Effector memory CD4-positive, alpha-beta T cell (primary cell): ENCODE data around the gene PIGP.

Experiments used
- DNase-seq, 3 donors: peaks; one replicate each; pipeline ENCODE4 v3.0.0-alpha.2; 2020
- H3K27ac ChIP-seq: 2 replicates; pipeline ENCODE4 v1.7.0; 2013; ENCODE audit warnings: mild to moderate bottlenecking, low read length, moderate library complexity; ENCODE audit not compliant: insufficient read depth, poor library complexity, severe bottlenecking
- H3K27me3 ChIP-seq: replicated peaks from 2 replicates; pipeline ENCODE4 v1.7.0; 2013; ENCODE audit warnings: mild to moderate bottlenecking, low read length; ENCODE audit not compliant: insufficient read depth, control insufficient read depth, poor library complexity, severe bottlenecking
- H3K36me3 ChIP-seq: 2 replicates; pipeline ENCODE4 v1.7.0; 2013; ENCODE audit warnings: mild to moderate bottlenecking, low read length, moderate library complexity; ENCODE audit not compliant: control insufficient read depth, insufficient read depth
- H3K4me1 ChIP-seq: 2 replicates; pipeline ENCODE4 v1.7.0; 2013; ENCODE audit warnings: low read length, mild to moderate bottlenecking; ENCODE audit not compliant: control insufficient read depth, insufficient read depth, poor library complexity, severe bottlenecking
- H3K4me3 ChIP-seq: 2 replicates; pipeline ENCODE4 v1.7.0; 2013; ENCODE audit warnings: low read length, low read depth, mild to moderate bottlenecking; ENCODE audit not compliant: insufficient read depth, poor library complexity, severe bottlenecking
- H3K9me3 ChIP-seq: 2 replicates; pipeline ENCODE4 v1.7.0; 2013; ENCODE audit warnings: mild to moderate bottlenecking, low read length, moderate library complexity; ENCODE audit not compliant: control insufficient read depth

Gene PIGP

DNA sequence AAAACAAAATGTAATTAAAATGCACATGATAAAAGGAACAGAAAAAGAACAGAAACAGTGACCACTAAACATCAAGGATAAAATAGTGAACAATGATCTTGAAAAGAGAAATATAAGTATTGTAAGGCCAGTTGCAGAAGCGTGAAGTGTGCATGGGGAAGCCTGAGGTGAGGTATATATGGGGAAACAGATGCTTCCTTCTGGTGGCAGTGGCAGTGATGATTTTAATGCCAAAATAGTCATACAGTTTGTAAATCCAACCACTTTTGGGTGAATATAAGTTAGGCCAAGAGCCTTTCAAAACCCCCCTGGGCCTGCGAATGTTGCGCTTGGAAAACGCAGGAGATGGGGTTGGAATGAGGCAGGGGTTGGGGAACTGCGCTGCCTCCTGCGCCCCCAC, 27.4 kb upstream of the PIGP start:
- DNase-seq = no peak
- Histone ChIP-seq H3K36me3 (peaks cover 32% of the 10 kb centered on the region), H3K27ac (no peak overlapping the region), H3K9me3 (no peaks in the 10 kb centered on the region), H3K27me3 (no peaks in the 10 kb centered on the region), H3K4me1 (no peaks in the 10 kb centered on the region), H3K4me3 (no peak overlapping the region)

DNA sequence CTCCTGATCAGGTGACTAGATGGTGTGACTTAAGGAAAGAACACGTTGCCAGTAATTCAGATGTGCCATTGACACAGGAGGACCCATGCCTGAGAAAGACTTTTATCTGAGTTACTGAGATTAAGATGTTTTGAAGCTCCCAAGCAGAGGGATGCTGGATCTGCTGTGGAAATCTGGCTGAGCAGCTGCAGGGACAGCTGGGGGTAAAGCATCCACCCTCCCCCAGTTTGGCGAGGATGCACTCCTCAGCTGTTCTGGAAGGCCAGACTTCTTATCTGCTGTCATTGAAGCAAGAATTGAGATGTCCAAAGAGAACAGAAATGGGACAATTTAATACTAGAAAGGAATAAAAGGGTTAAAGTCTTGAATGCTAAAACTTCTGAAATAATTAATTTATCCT, 25.9 kb upstream of the PIGP start:
- Histone ChIP-seq H3K36me3 (peaks cover 32% of the 10 kb centered on the region), H3K27ac (no peak overlapping the region), H3K4me1 (no peaks in the 10 kb centered on the region), H3K27me3 (no peaks in the 10 kb centered on the region), H3K4me3 (no peak overlapping the region), H3K9me3 (no peaks in the 10 kb centered on the region)
- DNase-seq = no peak

DNA sequence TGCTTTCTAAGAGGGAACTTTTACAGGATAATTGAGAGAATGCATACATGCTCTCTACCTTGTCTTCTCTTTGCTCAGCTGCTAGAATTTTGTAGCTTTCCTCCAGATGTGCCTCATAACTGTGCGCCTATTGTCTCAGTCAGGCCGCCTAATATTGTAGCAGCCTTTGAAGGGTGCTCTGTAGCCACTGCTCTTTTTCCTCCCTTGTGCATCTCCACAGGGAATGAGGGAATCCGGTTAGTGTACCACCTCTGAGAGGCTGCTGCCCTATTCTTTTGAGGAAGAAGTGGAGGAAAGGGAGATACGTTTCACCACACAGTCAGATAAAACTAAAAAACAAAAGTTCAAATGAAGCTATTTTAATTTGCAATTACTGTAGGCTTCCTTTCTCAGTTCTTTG, 22.9 kb upstream of the PIGP start:
- no peak overlapping the region for H3K27ac ChIP-seq
- no peak for DNase-seq
- no peaks in the 10 kb centered on the region for H3K9me3 ChIP-seq
- H3K36me3 ChIP-seq = peaks cover 32% of the 10 kb centered on the region
- H3K4me3 ChIP-seq = no peak overlapping the region
- H3K27me3 ChIP-seq = no peaks in the 10 kb centered on the region
- no peaks in the 10 kb centered on the region for H3K4me1 ChIP-seq

DNA sequence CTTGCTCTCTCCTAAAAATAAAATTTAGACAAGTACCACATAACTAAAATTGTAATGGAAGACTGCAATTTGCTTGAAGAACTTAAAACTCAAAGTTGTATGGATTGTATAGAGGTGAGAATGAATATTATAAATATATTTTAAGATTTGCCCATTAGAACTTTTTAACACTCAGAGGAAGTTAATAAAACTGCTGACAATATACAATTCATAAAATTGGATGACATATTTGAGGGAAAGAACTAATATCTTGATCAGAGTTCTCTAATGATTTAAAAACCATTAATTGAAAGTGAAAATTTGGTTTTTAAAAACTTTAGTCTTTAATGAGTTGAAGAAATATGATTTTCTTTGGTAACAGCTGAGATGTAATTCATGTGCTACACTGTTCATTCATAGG, 21.1 kb upstream of the PIGP start:
- H3K36me3 ChIP-seq = peaks cover 38% of the 10 kb centered on the region
- no peak overlapping the region for H3K27ac ChIP-seq
- H3K4me1 ChIP-seq = no peaks in the 10 kb centered on the region
- H3K27me3 ChIP-seq = no peaks in the 10 kb centered on the region
- no peaks in the 10 kb centered on the region for H3K9me3 ChIP-seq
- H3K4me3 ChIP-seq = no peak overlapping the region
- DNase-seq = no peak

DNA sequence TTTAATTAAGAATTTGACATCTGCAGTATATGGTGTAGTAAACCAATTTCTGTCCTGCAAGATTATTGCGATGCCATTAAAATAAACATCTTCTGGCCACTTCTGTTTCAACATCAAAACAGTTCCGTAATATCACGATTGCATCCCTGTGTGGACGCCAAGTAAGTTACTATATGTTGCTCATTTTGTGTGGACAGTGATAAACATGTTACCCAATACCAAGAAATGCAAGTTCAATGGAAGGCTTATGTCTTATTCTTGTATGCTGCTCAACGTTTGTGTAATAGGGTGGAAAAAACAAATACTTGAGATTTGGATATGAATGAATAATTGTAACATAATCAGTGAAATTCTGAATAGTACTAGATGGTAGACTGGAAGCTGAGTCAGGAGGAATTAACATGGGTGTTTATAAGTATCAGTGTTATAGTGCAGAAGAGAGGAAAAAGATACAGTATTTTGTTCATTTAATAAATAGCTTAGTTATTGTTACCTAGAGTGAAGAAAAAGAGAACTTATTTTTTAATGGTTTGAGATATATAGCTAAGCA, 15.4 kb upstream of the PIGP start:
- Histone ChIP-seq H3K36me3 (peaks cover 10% of the 10 kb centered on the region), H3K4me3 (no peak overlapping the region), H3K27ac (no peak overlapping the region), H3K9me3 (no peaks in the 10 kb centered on the region), H3K4me1 (no peaks in the 10 kb centered on the region), H3K27me3 (no peaks in the 10 kb centered on the region)
- DNase-seq = no peak

DNA sequence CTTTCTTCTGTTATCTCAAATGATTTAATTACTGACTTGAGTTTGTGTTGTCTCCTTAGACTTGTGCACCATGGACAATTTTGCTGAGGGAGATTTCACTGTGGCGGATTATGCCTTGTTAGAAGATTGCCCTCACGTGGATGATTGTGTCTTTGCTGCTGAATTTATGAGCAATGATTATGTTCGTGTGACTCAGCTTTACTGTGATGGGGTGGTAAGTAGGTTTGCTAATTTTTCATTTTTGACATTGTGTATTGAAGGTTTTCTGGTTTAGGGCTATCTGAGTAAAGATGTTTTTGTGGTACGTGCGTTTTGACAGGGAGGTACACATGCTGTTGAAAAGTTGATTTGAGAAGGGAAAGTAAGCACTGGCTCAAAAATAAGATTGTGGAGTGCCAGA, 14.3 kb upstream of the PIGP start:
- no peak for DNase-seq
- no peaks in the 10 kb centered on the region for H3K9me3 ChIP-seq
- no peaks in the 10 kb centered on the region for H3K4me1 ChIP-seq
- no peak overlapping the region for H3K4me3 ChIP-seq
- peaks cover 10% of the 10 kb centered on the region for H3K36me3 ChIP-seq
- no peaks in the 10 kb centered on the region for H3K27me3 ChIP-seq
- H3K27ac ChIP-seq = no peak overlapping the region

DNA sequence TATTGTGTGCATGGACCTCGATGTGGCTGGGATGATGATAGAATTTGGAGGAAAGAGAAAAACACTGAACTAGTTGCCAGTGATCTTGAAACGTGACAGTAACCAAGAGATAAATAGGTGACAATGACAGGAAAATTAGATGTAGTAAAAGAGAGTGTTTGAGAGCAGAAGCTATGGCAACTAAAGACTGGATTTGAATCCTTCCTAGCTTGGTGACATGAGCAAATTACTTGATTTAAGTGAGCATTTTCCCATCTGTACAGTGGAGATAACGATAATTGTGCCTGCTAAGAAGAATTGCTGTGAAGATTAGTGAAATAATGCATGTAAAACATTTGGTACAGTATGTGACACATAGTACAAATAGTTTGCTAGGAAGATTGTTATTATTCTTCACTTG, 12.9 kb upstream of the PIGP start:
- Histone ChIP-seq H3K4me1 (no peaks in the 10 kb centered on the region), H3K27me3 (no peaks in the 10 kb centered on the region), H3K27ac (no peak overlapping the region), H3K9me3 (no peaks in the 10 kb centered on the region), H3K4me3 (no peak overlapping the region), H3K36me3 (peaks cover 10% of the 10 kb centered on the region)
- DNase-seq = no peak

DNA sequence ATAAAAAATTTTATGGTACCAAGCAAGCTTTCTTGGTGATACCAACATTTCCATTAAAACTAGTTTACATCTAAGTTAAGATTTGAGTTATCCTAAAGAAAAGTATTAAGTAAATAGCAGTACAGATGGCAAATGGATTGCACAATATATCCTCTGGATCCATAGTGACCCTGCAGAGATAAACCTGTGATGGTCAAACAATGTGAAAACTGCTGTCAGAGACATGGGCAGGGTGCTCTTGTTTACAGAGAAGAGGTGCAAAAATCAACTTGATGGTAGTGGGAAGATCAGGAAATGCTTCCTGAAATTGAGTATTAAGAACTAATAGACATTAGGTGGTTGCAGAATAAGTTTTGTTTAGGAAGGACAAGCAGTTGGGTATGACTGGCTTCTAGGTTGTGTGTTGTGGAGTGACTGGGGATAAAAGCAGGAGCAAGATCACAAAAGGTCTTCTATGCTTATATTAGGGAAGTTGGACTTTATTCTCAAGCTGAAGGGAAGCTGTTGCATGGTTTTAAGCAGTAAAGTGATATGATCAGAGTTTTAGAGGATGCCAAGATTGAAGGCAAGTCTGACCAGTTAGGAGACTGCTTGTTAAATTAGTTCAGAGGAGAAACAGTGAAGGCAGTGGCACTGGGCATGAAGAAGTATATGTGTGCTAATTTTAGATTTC, 10.1 kb upstream of the PIGP start:
- Histone ChIP-seq H3K27ac (no peak overlapping the region), H3K4me3 (no peak overlapping the region), H3K27me3 (no peaks in the 10 kb centered on the region), H3K4me1 (no peaks in the 10 kb centered on the region), H3K36me3 (no peaks in the 10 kb centered on the region), H3K9me3 (no peaks in the 10 kb centered on the region)
- DNase-seq = no peak

DNA sequence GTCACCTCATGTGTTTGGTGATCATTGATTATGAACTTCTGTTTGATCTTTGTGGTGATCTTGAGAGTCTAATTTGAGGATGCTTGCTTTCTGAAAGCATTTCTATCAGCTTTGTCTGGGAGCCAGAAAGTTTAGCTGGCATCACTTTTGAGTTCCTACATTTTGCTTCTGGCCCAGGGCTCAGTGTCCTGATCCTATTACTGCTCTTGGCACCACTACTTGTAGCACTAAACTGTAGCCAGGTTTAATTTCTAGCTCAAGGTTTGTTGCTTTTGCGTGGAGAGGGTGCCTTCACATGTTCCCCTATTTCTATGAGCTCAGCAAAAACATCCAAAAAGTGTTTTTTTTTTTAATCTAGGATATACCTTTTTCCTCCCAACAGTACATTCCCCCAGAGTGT, 9.5 kb upstream of the PIGP start:
- Histone ChIP-seq H3K9me3 (no peaks in the 10 kb centered on the region), H3K4me1 (no peaks in the 10 kb centered on the region), H3K36me3 (no peaks in the 10 kb centered on the region), H3K27me3 (no peaks in the 10 kb centered on the region), H3K4me3 (no peak overlapping the region), H3K27ac (no peak overlapping the region)
- no peak for DNase-seq

DNA sequence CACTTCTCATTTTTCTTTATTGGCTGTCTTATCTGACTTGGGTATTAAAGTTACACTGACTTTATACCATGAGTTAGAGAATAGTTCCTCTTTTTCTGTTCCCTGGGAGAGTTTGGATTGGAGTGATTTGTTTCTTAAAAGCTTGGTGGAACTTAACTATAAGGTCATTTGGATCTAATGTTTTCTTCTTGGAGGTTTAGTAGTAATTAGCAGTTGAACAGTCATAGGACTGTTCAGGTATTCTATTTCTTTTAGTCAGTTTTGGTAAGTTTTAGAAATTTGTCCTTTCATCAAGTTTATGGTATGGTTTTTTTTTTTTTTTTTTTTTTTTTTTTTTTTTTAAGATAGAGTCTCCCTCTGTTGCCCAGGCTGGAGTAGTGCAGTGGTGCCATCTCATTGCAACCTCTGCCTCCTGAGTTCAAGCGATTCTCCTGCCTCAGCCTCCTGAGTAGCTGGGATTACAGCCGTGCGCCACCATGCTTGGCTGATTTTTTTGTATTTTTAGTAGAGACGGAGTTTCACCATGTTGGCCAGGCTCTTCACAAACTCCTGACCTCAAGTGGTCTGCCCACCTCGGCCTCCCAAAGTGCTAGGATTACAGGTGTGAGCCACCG, 6.4 kb upstream of the PIGP start:
- no peaks in the 10 kb centered on the region for H3K9me3 ChIP-seq
- no peaks in the 10 kb centered on the region for H3K27me3 ChIP-seq
- no peak overlapping the region for H3K4me3 ChIP-seq
- peaks cover 5% of the 10 kb centered on the region for H3K4me1 ChIP-seq
- H3K36me3 ChIP-seq = no peaks in the 10 kb centered on the region
- H3K27ac ChIP-seq = no peak overlapping the region
- DNase-seq = no peak
